ENCODE results near the gene LIN52.

Gene LIN52

GRCh38 chr14:74195623-74196022 is 110.9 kb downstream of the LIN52 start:
- no peak for DNase-seq

GRCh38 chr14:74198441-74199234 is 113.9 kb downstream of the LIN52 start:
- DNase-seq: no peak

- DNase-seq: no peak
Measured at GRCh38 chr14:74202113-74202512, 117.4 kb downstream of the LIN52 start.

- DNase-seq: no peak
Measured at GRCh38 chr14:74203639-74204038, 118.9 kb downstream of the LIN52 start.

- DNase-seq: no peak
Measured at GRCh38 chr14:74204491-74204890, 119.7 kb downstream of the LIN52 start.

GRCh38 chr14:74205882-74206281 is 121.1 kb downstream of the LIN52 start:
- DNase-seq: no peak

GRCh38 chr14:74207943-74208342 is 123.2 kb downstream of the LIN52 start:
- DNase-seq: no peak

GRCh38 chr14:74208642-74209041 is 123.9 kb downstream of the LIN52 start:
- no peak for DNase-seq

GRCh38 chr14:74211945-74212580 is 127.3 kb downstream of the LIN52 start:
- no peak for DNase-seq

GRCh38 chr14:74213907-74214803 is 129.4 kb downstream of the LIN52 start:
- DNase-seq: no peak

GRCh38 chr14:74216671-74217070 is 131.9 kb downstream of the LIN52 start:
- DNase-seq: no peak

- DNase-seq: no peak
Measured at GRCh38 chr14:74217672-74218448, 133.1 kb downstream of the LIN52 start.

GRCh38 chr14:74218462-74218861 is 133.7 kb downstream of the LIN52 start:
- DNase-seq: no peak

- no peak for DNase-seq
Measured at GRCh38 chr14:74219277-74220205, 134.8 kb downstream of the LIN52 start.

- no peak for DNase-seq
Measured at GRCh38 chr14:74220991-74221390, 136.2 kb downstream of the LIN52 start.

GRCh38 chr14:74221741-74222140 is 137.0 kb downstream of the LIN52 start:
- no peak for DNase-seq

- no peak for DNase-seq
Measured at GRCh38 chr14:74223016-74223415, 138.3 kb downstream of the LIN52 start.

GRCh38 chr14:74231784-74232183 is 147.0 kb downstream of the LIN52 start:
- DNase-seq: no peak

GRCh38 chr14:74235017-74235416 is 150.3 kb downstream of the LIN52 start:
- DNase-seq: no peak

- DNase-seq: no peak
Measured at GRCh38 chr14:74237441-74237840, 152.7 kb downstream of the LIN52 start.
